Mesendoderm (in vitro differentiated cells): ENCODE data around the gene COQ10A.

Source experiments
- DNase-seq: peaks from one replicate; pipeline ENCODE4 v3.0.0; 2013
- H2AK5ac ChIP-seq: 2 replicates; pipeline ENCODE4 v1.6.1; 2013; ENCODE audit warnings: low read length, inconsistent platforms
- H2BK120ac ChIP-seq: 2 replicates; pipeline ENCODE4 v1.6.1; 2013; ENCODE audit warnings: low read depth, mild to moderate bottlenecking, low read length, moderate library complexity, mixed read lengths
- H2BK15ac ChIP-seq: replicated peaks from 2 replicates; pipeline ENCODE4 v1.6.1; 2013; ENCODE audit warnings: low read depth, mild to moderate bottlenecking, moderate library complexity
- H2BK5ac ChIP-seq: 2 replicates; pipeline ENCODE4 v1.6.1; 2013; ENCODE audit warnings: low read length, inconsistent platforms
- H3K18ac ChIP-seq: 2 replicates; pipeline ENCODE4 v1.6.1; 2013; ENCODE audit warnings: mild to moderate bottlenecking, low read length, mixed read lengths
- H3K23ac ChIP-seq: one replicate; pipeline ENCODE4 v1.6.1; 2013; ENCODE audit warnings: low read length
- H3K27ac ChIP-seq: 2 replicates; pipeline ENCODE4 v1.5.1; 2013; ENCODE audit warnings: low read depth, mild to moderate bottlenecking, inconsistent platforms, low read length, moderate library complexity
- H3K27me3 ChIP-seq: 2 replicates; pipeline ENCODE4 v1.6.1; 2013; ENCODE audit warnings: low read length, control low read depth, mild to moderate bottlenecking, inconsistent platforms; ENCODE audit not compliant: insufficient read depth, poor library complexity
- H3K36me3 ChIP-seq: 2 replicates; pipeline ENCODE4 v1.6.1; 2013; ENCODE audit warnings: low read length, inconsistent platforms; ENCODE audit not compliant: control insufficient read depth, insufficient read depth
- H3K4ac ChIP-seq: one replicate; pipeline ENCODE4 v1.6.1; 2013; ENCODE audit warnings: low read depth, mild to moderate bottlenecking, low read length, moderate library complexity
- H3K4me1 ChIP-seq: 2 replicates; pipeline ENCODE4 v1.6.1; 2013; ENCODE audit warnings: low read depth, low read length, inconsistent platforms; ENCODE audit not compliant: control insufficient read depth
- H3K4me2 ChIP-seq: 2 replicates; pipeline ENCODE4 v1.6.1; 2013; ENCODE audit warnings: low read length
- H3K4me3 ChIP-seq: 2 replicates; pipeline ENCODE4 v1.5.1; 2013; ENCODE audit warnings: mild to moderate bottlenecking, low read length
- H3K56ac ChIP-seq: one replicate; pipeline ENCODE4 v1.6.1; 2013; ENCODE audit warnings: low read length
- H3K79me1 ChIP-seq: 2 replicates; pipeline ENCODE4 v1.6.1; 2013; ENCODE audit warnings: low read length, inconsistent platforms
- H3K79me2 ChIP-seq: 2 replicates; pipeline ENCODE4 v1.6.1; 2013; ENCODE audit warnings: mild to moderate bottlenecking, low read length; ENCODE audit not compliant: control insufficient read depth, insufficient read depth
- H3K9ac ChIP-seq: 2 replicates; pipeline ENCODE4 v1.6.1; 2013; ENCODE audit warnings: low read length, inconsistent platforms
- H4K5ac ChIP-seq: one replicate; pipeline ENCODE4 v1.6.1; 2013; ENCODE audit warnings: low read length
- H4K8ac ChIP-seq: one replicate; pipeline ENCODE4 v1.6.1; 2013; ENCODE audit warnings: low read depth, mild to moderate bottlenecking, control low read depth, low read length, moderate library complexity
- WGBS: extraction: QIAGEN DNeasy Blood & Tissue Kit; methylation state at CpG from one replicate; pipeline ENCODE4 v1.1.7; 2013; ENCODE audit warnings: low lambda C conversion rate, missing lambda C conversion rate; ENCODE audit not compliant: insufficient coverage; ENCODE audit errors: extremely low coverage; 5-methylcytosine and 5-hydroxymethylcytosine counted together

Gene COQ10A

DNA sequence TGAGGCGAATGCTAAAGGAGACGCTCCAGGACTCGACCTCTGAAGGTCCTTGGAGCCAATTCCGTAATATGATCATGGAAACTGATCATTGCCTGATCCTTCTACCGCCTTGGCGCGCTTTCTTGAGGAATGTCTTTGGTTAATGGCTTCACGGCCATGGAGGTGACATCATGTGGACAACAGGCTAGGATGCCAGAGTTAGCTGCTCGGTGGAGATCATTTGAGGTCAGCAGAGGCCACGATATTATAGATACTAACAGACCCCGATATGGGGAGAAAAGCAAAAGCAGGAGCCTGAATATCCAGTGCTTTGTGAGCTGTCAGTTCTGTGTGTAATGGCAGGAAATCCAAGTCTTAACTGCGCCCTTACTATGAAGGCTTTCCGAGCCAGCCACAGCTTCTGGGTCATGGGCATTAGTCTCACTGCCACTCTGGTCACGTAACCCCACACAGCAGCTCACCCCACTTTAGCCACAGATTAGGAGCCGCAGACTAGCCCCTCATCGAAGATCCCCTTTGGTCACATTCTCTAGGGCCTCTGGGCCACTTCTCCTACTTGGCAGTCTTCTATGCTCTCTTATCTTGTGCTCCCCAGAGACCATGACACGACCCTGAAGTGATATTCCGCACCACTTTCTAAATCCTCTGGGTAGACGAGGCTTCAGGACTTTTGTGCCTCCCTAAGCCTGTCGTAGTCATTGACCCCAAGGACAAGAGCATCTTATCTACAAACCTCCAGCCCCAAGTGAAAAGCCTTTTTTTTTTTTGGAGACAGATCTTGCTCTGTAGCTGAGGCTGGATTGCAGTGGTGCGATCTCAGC, 34.1 kb downstream of the COQ10A start:
- peak; percentile 16 for DNase-seq
- H4K8ac ChIP-seq = no peak overlapping the region
- peaks cover 32% of the 10 kb centered on the region for H3K79me2 ChIP-seq
- peaks cover 7% of the 10 kb centered on the region for H3K4me1 ChIP-seq
- H3K23ac ChIP-seq = no peak overlapping the region
- no CpG with 5 or more reads among the region's 21 CpGs for WGBS
- no peak overlapping the region for H2BK15ac ChIP-seq
- peak overlapping the region; percentile 56 for H2AK5ac ChIP-seq
- H3K9ac ChIP-seq = peak overlapping the region; percentile 65
- H3K4me3 ChIP-seq = no peak overlapping the region
- H3K18ac ChIP-seq = no peak overlapping the region
- H3K79me1 ChIP-seq = peaks cover 16% of the 10 kb centered on the region
- peak overlapping the region; percentile 81 for H3K56ac ChIP-seq
- peaks cover 2% of the 10 kb centered on the region for H3K36me3 ChIP-seq
- peak overlapping the region; percentile 34 for H3K4me2 ChIP-seq
- H2BK120ac ChIP-seq = no peak overlapping the region
- H3K4ac ChIP-seq = no peak overlapping the region
- H4K5ac ChIP-seq = no peak overlapping the region
- no peaks in the 10 kb centered on the region for H3K27me3 ChIP-seq
- peak overlapping the region; percentile 16 for H2BK5ac ChIP-seq
- H3K27ac ChIP-seq = peak overlapping the region; percentile 42

DNA sequence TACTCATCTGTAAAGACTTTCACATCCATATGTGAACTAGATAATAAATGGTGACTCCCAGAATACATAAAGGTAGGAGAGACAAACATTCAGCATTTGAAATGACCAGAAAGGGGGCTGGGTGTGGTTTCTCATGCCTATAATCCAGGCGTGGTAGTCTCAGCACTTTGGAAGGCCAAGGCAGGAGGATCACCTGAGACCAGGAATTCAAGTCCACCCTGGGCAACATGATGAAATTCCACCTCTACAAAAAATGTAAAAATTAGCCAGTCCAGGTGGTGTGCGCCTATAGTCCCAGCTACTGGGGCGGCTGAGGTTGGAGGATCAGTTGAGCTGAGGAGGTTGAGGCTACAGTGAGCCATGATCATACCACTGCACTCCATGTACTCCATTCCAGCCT, 37.5 kb downstream of the COQ10A start:
- H3K79me1 ChIP-seq = peaks cover 5% of the 10 kb centered on the region
- no peak overlapping the region for H2BK120ac ChIP-seq
- H2BK5ac ChIP-seq = no peak overlapping the region
- no peak overlapping the region for H4K8ac ChIP-seq
- peaks cover 2% of the 10 kb centered on the region for H3K36me3 ChIP-seq
- H3K56ac ChIP-seq = no peak overlapping the region
- H3K18ac ChIP-seq = no peak overlapping the region
- WGBS = no CpG with 5 or more reads among the region's 3 CpGs
- H3K27me3 ChIP-seq = no peaks in the 10 kb centered on the region
- DNase-seq = no peak
- H3K4me1 ChIP-seq = peaks cover 4% of the 10 kb centered on the region
- H2BK15ac ChIP-seq = no peak overlapping the region
- no peak overlapping the region for H3K23ac ChIP-seq
- no peak overlapping the region for H3K4me3 ChIP-seq
- H2AK5ac ChIP-seq = no peak overlapping the region
- H4K5ac ChIP-seq = no peak overlapping the region
- H3K4ac ChIP-seq = no peak overlapping the region
- H3K4me2 ChIP-seq = no peak overlapping the region
- H3K79me2 ChIP-seq = peaks cover 6% of the 10 kb centered on the region
- no peak overlapping the region for H3K27ac ChIP-seq
- H3K9ac ChIP-seq = no peak overlapping the region

DNA sequence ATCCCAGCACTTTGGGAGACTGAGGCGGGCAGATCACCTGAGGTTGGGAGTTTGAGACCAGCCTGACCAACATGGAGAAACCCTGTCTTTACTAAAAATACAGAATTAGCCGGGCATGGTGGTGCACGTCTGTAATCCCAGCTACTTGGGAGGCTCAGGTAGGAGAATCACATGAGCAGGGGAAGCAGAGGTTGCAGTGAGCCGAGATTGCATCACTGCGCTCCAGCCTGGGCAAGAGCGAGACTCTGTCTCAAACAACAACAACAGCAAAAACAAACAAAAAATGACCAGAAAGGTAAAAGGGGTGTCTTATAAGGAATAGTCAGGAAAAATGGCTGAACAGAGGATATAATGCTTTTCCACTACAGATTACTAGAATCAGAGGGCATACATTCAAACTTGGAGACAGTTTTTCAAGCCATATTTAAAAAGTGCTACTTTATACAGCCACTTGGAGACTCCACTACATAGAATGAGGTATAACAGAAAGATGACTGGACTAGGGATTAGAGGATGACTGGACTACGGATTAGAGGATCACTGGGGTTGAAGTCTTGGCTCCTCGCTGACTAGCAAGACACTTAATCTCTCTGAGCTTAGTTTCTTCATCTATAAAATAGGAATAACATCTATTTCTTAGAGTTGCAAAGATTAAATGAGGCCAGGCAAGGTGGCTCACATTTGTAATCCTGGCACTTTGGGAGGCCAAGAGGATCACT, 38.3 kb downstream of the COQ10A start:
- WGBS = no CpG with 5 or more reads among the region's 8 CpGs

DNA sequence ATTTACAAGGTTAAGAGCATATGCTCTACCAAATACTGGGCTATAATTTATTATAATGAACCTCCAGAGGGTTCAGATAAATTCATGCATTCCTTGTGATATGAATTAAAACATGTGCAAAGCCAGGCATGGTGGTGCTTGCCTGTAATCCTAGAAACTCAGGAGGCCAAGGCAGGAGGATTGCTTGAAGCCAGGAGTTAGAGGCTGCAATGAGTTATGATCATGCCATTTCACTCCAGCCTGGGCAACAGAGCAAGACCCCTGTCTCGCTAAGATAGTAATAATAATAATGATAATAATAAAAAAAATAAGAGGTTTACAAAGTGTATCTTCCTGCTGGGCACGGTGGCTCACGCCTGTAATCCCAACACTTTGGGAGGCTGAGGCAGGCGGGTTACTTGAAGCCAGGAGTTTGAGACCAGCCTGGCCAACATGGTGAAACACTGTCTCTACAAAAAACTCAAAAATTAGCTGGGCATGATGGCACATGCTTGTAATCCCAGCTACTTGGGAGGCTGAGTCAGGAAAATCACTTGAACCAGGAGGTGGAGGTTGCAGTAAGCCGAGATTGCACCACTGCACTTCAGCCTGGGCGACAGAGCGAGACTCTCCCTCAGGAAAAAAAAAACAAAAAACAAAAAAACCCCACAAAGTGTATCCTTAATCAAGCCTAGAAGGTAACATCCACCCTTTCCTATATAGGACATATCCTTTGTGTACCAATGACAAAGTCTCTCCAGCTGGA, 40.7 kb downstream of the COQ10A start:
- Histone ChIP-seq H3K4me1 (no peaks in the 10 kb centered on the region), H2BK5ac (no peak overlapping the region), H3K4me3 (no peak overlapping the region), H3K4ac (no peak overlapping the region), H2AK5ac (no peak overlapping the region), H4K8ac (no peak overlapping the region), H3K36me3 (peaks cover 4% of the 10 kb centered on the region), H3K18ac (no peak overlapping the region), H3K9ac (no peak overlapping the region), H3K27me3 (no peaks in the 10 kb centered on the region), H4K5ac (no peak overlapping the region), H3K27ac (no peak overlapping the region), H3K23ac (no peak overlapping the region), H3K79me1 (no peaks in the 10 kb centered on the region), H2BK15ac (no peak overlapping the region), H3K79me2 (no peaks in the 10 kb centered on the region), H3K4me2 (no peak overlapping the region), H2BK120ac (no peak overlapping the region), H3K56ac (no peak overlapping the region)
- DNase-seq = no peak
- WGBS = no CpG with 5 or more reads among the region's 7 CpGs

More for the DNA sequence above, 38.3 kb downstream of the COQ10A start:
- no peak overlapping the region for H2AK5ac ChIP-seq
- H3K4me2 ChIP-seq = no peak overlapping the region
- H2BK5ac ChIP-seq = no peak overlapping the region
- H2BK120ac ChIP-seq = no peak overlapping the region
- H3K23ac ChIP-seq = no peak overlapping the region
- no peaks in the 10 kb centered on the region for H3K79me1 ChIP-seq
- H3K79me2 ChIP-seq = no peaks in the 10 kb centered on the region
- DNase-seq = no peak
- H3K4me1 ChIP-seq = peaks cover 4% of the 10 kb centered on the region
- no peak overlapping the region for H3K18ac ChIP-seq
- H3K56ac ChIP-seq = no peak overlapping the region
- H2BK15ac ChIP-seq = no peak overlapping the region
- H3K27ac ChIP-seq = no peak overlapping the region
- no peak overlapping the region for H4K5ac ChIP-seq
- H3K27me3 ChIP-seq = no peaks in the 10 kb centered on the region
- peaks cover 2% of the 10 kb centered on the region for H3K36me3 ChIP-seq
- H3K9ac ChIP-seq = no peak overlapping the region
- H3K4me3 ChIP-seq = no peak overlapping the region
- no peak overlapping the region for H3K4ac ChIP-seq
- H4K8ac ChIP-seq = no peak overlapping the region

DNA sequence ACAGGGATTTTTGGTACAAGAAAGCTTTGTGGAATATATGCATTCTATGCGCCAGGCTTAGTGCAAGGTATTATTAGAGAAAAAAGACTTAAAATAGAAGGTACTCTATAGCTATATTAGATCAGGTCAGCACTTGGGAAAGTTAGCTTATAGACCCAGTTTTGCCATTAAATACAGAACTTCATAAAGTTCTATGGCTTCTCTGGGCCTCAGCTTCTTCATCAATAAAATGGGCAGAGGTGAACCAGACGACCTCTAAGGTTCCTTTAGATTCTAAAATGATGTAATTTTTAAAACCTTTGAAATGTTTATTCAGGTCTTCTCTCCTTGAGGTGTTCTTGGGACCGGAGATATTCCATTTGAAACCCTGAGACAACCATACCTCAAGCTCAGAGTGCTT, 42.0 kb downstream of the COQ10A start:
- WGBS = no CpG with 5 or more reads among the region's 3 CpGs
- Histone ChIP-seq H3K4me1 (no peaks in the 10 kb centered on the region), H3K4ac (no peak overlapping the region), H3K27ac (no peak overlapping the region), H2AK5ac (no peak overlapping the region), H2BK5ac (no peak overlapping the region), H3K56ac (no peak overlapping the region), H3K18ac (no peak overlapping the region), H4K5ac (no peak overlapping the region), H3K4me3 (no peak overlapping the region), H3K4me2 (no peak overlapping the region), H3K79me2 (no peaks in the 10 kb centered on the region), H3K9ac (no peak overlapping the region), H3K27me3 (no peaks in the 10 kb centered on the region), H3K23ac (no peak overlapping the region), H2BK120ac (no peak overlapping the region), H3K36me3 (peaks cover 4% of the 10 kb centered on the region), H2BK15ac (no peak overlapping the region), H3K79me1 (no peaks in the 10 kb centered on the region), H4K8ac (no peak overlapping the region)
- DNase-seq = no peak
